K562 (cell line): ENCODE measurements around the gene GATAD2B. TPM values are rescaled to one million over a fixed set of nuclear protein-coding genes. Genes with fewer than 3 reads are reported as not detected.

ENCODE experiments used
- ARNT ChIP-seq, 2 experiments: fragments of 450-650 bp; IDR thresholded peaks; 2 replicates each; pipeline ENCODE4 v1.6.1; 2016; ENCODE audit warnings: mild to moderate bottlenecking in 1 of 2
- CBFA2T3 ChIP-seq: fragments of 450-650 bp; IDR thresholded peaks from 2 replicates; pipeline ENCODE4 v1.6.1; 2017
- CHD4 ChIP-seq: fragments of 200-600 bp; sonication (generic); IDR thresholded peaks from 3 replicates; pipeline ENCODE4 v1.6.1; 2012; ENCODE audit warnings: low read depth, mild to moderate bottlenecking, mixed read lengths, low read length, inconsistent platforms; ENCODE audit not compliant: insufficient read depth, insufficient replicate concordance, poor library complexity, severe bottlenecking
- CREB3L1 ChIP-seq: fragments of 450-650 bp; IDR thresholded peaks from 2 replicates; pipeline ENCODE4 v1.6.1; 2014; ENCODE audit warnings: low read depth, mild to moderate bottlenecking, moderate library complexity, borderline replicate concordance
- DEAF1 ChIP-seq: fragments of 450-650 bp; formaldehyde crosslinking; IDR thresholded peaks from 2 replicates; pipeline ENCODE4 v1.4.0; 2020; ENCODE audit warnings: mild to moderate bottlenecking, moderate library complexity
- DPF2 ChIP-seq: fragments of 450-650 bp; IDR thresholded peaks from 2 replicates; pipeline ENCODE4 v1.6.1; 2016
- ELF4 ChIP-seq: fragments of 450-650 bp; formaldehyde crosslinking; IDR thresholded peaks from 2 replicates; pipeline ENCODE4 v1.4.0; 2022; ENCODE audit warnings: missing genetic modification characterization
- NR3C1 ChIP-seq: sonication (generic); formaldehyde crosslinking; IDR thresholded peaks from 2 replicates; pipeline ENCODE4 v1.8.1; 2022; ENCODE audit warnings: missing genetic modification reagents
- POLR2A ChIP-seq: fragments of 450-650 bp; conservative IDR thresholded peaks from 2 replicates; pipeline ENCODE4 v1.6.1; 2016
- RFX1 ChIP-seq: fragments of 450-650 bp; IDR thresholded peaks from 2 replicates; pipeline ENCODE4 v1.6.1; 2016; ENCODE audit warnings: mild to moderate bottlenecking, moderate library complexity
- SFPQ ChIP-seq: fragments of 200-400 bp; formaldehyde crosslinking; IDR thresholded peaks from 2 replicates; pipeline ENCODE4 v1.6.1; 2017; ENCODE audit warnings: mild to moderate bottlenecking, low read depth, low read length, moderate library complexity
- SMARCB1 ChIP-seq: IDR thresholded peaks from 2 replicates; pipeline ENCODE4 v1.6.1; 2011; ENCODE audit warnings: improper control_type of control experiment, low read depth; ENCODE audit not compliant: insufficient read length
- TEAD1 ChIP-seq, 2 experiments: fragments of 450-650 bp in 1 of 2; sonication (generic) in 1 of 2; formaldehyde crosslinking; IDR thresholded peaks; 2 replicates each; pipeline versions ENCODE4 v1.4.0 to v1.8.0; 2020 to 2022; ENCODE audit warnings: mild to moderate bottlenecking in 2 of 2, missing genetic modification reagents in 1 of 2
- ZNF444 ChIP-seq: fragments of 250-450 bp; sonication (Bioruptor Pico); IDR thresholded peaks from 2 replicates; pipeline ENCODE4 v1.4.0; 2020; ENCODE audit warnings: mild to moderate bottlenecking, moderate library complexity
- ZNF584 ChIP-seq: fragments of 200-800 bp; sonication (Bioruptor generic); IDR thresholded peaks from 2 replicates; pipeline ENCODE4 v1.6.1; 2016; ENCODE audit warnings: low read depth, mild to moderate bottlenecking, missing genetic modification characterization, missing compliant biosample characterization
- ZNF766 ChIP-seq: fragments of 200-800 bp; sonication (Bioruptor generic); conservative IDR thresholded peaks from 2 replicates; pipeline ENCODE4 v1.6.1; 2016; ENCODE audit warnings: missing genetic modification characterization, missing compliant biosample characterization
- polyA plus RNA-seq, 8 experiments: library from polyadenylated mRNA; depleted of rRNA in 4 of 8; stranded (reverse) in 5 of 8; unstranded in 3 of 8; fragments of >200 nt; fragmentation: Nextera tagmentation in 2 of 8; fragmentation: Illumina TruSeq in 1 of 8; extraction: Ambion mirVana in 2 of 8; extraction: Trizol in 1 of 8; gene quantifications; 2 replicates each; pipeline versions ENCODE4 v1.2.1 to v1.2.3, GENCODE V29; 2011 to 2014; ENCODE audit warnings: inconsistent platforms in 1 of 8, missing spikeins in 1 of 8
- total RNA-seq, 7 experiments: library from RNA; depleted of rRNA in 6 of 7; stranded (reverse); fragments of >200 nt in 6 of 7; fragmentation: Illumina TruSeq in 2 of 7; extraction: Trizol in 2 of 7; gene quantifications; 2 replicates each; pipeline versions ENCODE4 v1.2.1 to v1.2.3, GENCODE V29; 2011 to 2021; ENCODE audit warnings: low replicate concordance in 1 of 7
- TF ChIP-seq, protein P1 (sequence below): fragments of 250-450 bp; sonication (Bioruptor Pico); IDR thresholded peaks from 2 replicates; pipeline ENCODE4 v1.8.0; 2021; ENCODE audit warnings: mild to moderate bottlenecking, moderate library complexity
- TF ChIP-seq, protein P2 (sequence below): fragments of 450-650 bp; formaldehyde crosslinking; IDR thresholded peaks from 2 replicates; pipeline ENCODE4 v1.4.0; 2020; ENCODE audit warnings: mild to moderate bottlenecking, mixed read lengths

The GATAD2B gene
- total and polyA plus RNA-seq, 9 of the 15 experiments (the other 6 are each of a cell fraction or from before 2014, with no cell fraction given): 1.5 to 40.2 (median 4.9) TPM

- TF ChIP-seq DEAF1 (0 out of 2 replicates have a peak, but pooled peaks have one; percentile 17), ZNF444 (CRISPR knock-in tag) (peak; percentile 28; the same call in 1 of the 2 replicates), SMARCB1 (no peak), CREB3L1 (peak; percentile 22; the same call in 1 of the 2 replicates), ZNF584 (CRISPR knock-in tag) (no peak), CHD4 (no peak), TEAD1 (CRISPR knock-in tag; IDR thresholded peaks at IDR 0.05) (0 out of 4 replicates have a peak, but pooled peaks of 1 of the 2 experiments have one; percentile 32), ARNT (IDR thresholded peaks at IDR 0.05) (no peak), CBFA2T3 (no peak), DPF2 (peak; percentile 20; the same call in 1 of the 2 replicates), POLR2A (peak; percentile 72), RFX1 (no peak), NR3C1 (CRISPR knock-in tag) (no peak), ZNF766 (CRISPR knock-in tag) (0 out of 2 replicates have a peak, but pooled peaks have one; percentile 32), ELF4 (CRISPR knock-in tag) (no peak), SFPQ (no peak)
- TF ChIP-seq, protein P1, sequence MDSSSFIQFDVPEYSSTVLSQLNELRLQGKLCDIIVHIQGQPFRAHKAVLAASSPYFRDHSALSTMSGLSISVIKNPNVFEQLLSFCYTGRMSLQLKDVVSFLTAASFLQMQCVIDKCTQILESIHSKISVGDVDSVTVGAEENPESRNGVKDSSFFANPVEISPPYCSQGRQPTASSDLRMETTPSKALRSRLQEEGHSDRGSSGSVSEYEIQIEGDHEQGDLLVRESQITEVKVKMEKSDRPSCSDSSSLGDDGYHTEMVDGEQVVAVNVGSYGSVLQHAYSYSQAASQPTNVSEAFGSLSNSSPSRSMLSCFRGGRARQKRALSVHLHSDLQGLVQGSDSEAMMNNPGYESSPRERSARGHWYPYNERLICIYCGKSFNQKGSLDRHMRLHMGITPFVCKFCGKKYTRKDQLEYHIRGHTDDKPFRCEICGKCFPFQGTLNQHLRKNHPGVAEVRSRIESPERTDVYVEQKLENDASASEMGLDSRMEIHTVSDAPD (CRISPR knock-in tag): no peak
- TF ChIP-seq, protein P2, sequence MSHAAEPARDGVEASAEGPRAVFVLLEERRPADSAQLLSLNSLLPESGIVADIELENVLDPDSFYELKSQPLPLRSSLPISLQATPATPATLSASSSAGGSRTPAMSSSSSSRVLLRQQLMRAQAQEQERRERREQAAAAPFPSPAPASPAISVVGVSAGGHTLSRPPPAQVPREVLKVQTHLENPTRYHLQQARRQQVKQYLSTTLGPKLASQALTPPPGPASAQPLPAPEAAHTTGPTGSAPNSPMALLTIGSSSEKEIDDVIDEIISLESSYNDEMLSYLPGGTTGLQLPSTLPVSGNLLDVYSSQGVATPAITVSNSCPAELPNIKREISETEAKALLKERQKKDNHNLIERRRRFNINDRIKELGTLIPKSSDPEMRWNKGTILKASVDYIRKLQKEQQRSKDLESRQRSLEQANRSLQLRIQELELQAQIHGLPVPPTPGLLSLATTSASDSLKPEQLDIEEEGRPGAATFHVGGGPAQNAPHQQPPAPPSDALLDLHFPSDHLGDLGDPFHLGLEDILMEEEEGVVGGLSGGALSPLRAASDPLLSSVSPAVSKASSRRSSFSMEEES (CRISPR knock-in tag): no peak
Observed at GRCh38 chr1:153922972-153923925, at the start of gene GATAD2B (continued).
